GM23338 (cell line): ENCODE measurements around the gene FARP1. TPM values are rescaled to one million over a fixed set of nuclear protein-coding genes. Genes with fewer than 3 reads are reported as not detected.

Experiments
- ATAC-seq: fragments of 200-7000 bp; cut with Tn5 transposase; 3 replicates; pipeline ENCODE4 v1.9.1; 2020
- DNase-seq: peaks from one replicate; pipeline ENCODE4 v3.0.0-alpha.2; 2015; ENCODE audit warnings: low spot score
- H2AFZ ChIP-seq: fragments of 200-600 bp; sonication (generic); 2 replicates; pipeline ENCODE4 v1.8.0; 2016; ENCODE audit warnings: antibody characterized with exemption, mild to moderate bottlenecking, moderate library complexity
- H3F3A ChIP-seq: fragments of 200-600 bp; sonication (generic); replicated peaks from 2 replicates; pipeline ENCODE4 v1.8.0; 2017; ENCODE audit warnings: antibody characterized with exemption, mixed run types, low read depth
- H3K27ac ChIP-seq: fragments of 200-600 bp; sonication (generic); 2 replicates; pipeline ENCODE4 v1.6.1; 2016; ENCODE audit warnings: low read depth
- H3K27me3 ChIP-seq: fragments of 200-600 bp; sonication (generic); 2 replicates; pipeline ENCODE4 v1.8.0; 2016; ENCODE audit warnings: mild to moderate bottlenecking, mixed run types, moderate library complexity; ENCODE audit not compliant: insufficient read depth
- H3K36me3 ChIP-seq: fragments of 200-600 bp; sonication (generic); 2 replicates; pipeline ENCODE4 v1.8.0; 2016; ENCODE audit warnings: mild to moderate bottlenecking; ENCODE audit not compliant: insufficient read depth
- H3K4me1 ChIP-seq: fragments of 200-600 bp; sonication (generic); 2 replicates; pipeline ENCODE4 v1.8.0; 2016; ENCODE audit warnings: mild to moderate bottlenecking, moderate library complexity; ENCODE audit not compliant: insufficient read depth
- H3K4me2 ChIP-seq: fragments of 200-600 bp; sonication (generic); 2 replicates; pipeline ENCODE4 v1.7.1; 2017; ENCODE audit warnings: mixed run types
- H3K4me3 ChIP-seq: fragments of 200-600 bp; sonication (generic); 2 replicates; pipeline ENCODE4 v1.6.1; 2016; ENCODE audit warnings: mixed run types
- H3K79me2 ChIP-seq: fragments of 200-600 bp; sonication (generic); replicated peaks from 2 replicates; pipeline ENCODE4 v1.8.0; 2017; ENCODE audit warnings: mild to moderate bottlenecking; ENCODE audit not compliant: insufficient read depth
- H3K9me2 ChIP-seq: fragments of 200-600 bp; sonication (generic); 2 replicates; pipeline ENCODE4 v1.8.0; 2017; ENCODE audit not compliant: insufficient read depth
- H4K20me1 ChIP-seq: fragments of 200-600 bp; sonication (generic); replicated peaks from 2 replicates; pipeline ENCODE4 v1.8.0; 2017; ENCODE audit warnings: mild to moderate bottlenecking; ENCODE audit not compliant: insufficient read depth
- H3K27ac Mint-ChIP-seq: 2 replicates; pipeline ENCODE4 v1.8.0; 2020; ENCODE audit warnings: inconsistent platforms, mild to moderate bottlenecking, moderate library complexity, mixed read lengths
- H3K27me3 Mint-ChIP-seq: 3 replicates; pipeline ENCODE4 v1.8.0; 2022; ENCODE audit warnings: low read depth, mild to moderate bottlenecking, moderate library complexity, mixed read lengths, inconsistent platforms; ENCODE audit not compliant: insufficient read depth, poor library complexity
- H3K36me3 Mint-ChIP-seq: 3 replicates; pipeline ENCODE4 v1.8.0; 2021; ENCODE audit warnings: low read depth, mild to moderate bottlenecking, inconsistent platforms, moderate library complexity, mixed read lengths
- H3K4me1 Mint-ChIP-seq: 3 replicates; pipeline ENCODE4 v1.8.0; 2020; ENCODE audit warnings: mild to moderate bottlenecking, inconsistent platforms, mixed read lengths
- H3K4me3 Mint-ChIP-seq: 3 replicates; pipeline ENCODE4 v1.8.0; 2021; ENCODE audit warnings: moderate library complexity, mild to moderate bottlenecking, inconsistent platforms, mixed read lengths
- H3K9me3 Mint-ChIP-seq: 3 replicates; pipeline ENCODE4 v1.8.0; 2020; ENCODE audit warnings: moderate library complexity, mild to moderate bottlenecking, inconsistent platforms, mixed read lengths
- CREB1 ChIP-seq: fragments of 250-450 bp; sonication (Bioruptor Pico); IDR thresholded peaks from 2 replicates; pipeline ENCODE4 v1.5.0; 2020; ENCODE audit warnings: low read depth, mild to moderate bottlenecking, moderate library complexity
- CTCF ChIP-seq, 2 experiments: fragments of 200-600 bp in 1 of 2; sonication (generic) in 1 of 2; conservative IDR thresholded peaks; 2 replicates each; pipeline versions ENCODE4 v1.5.1 to v1.6.1; 2016 to 2017; ENCODE audit warnings: antibody characterized with exemption in 2 of 2, low read depth in 2 of 2, mild to moderate bottlenecking in 2 of 2, moderate library complexity in 1 of 2
- ETS1 ChIP-seq: IDR thresholded peaks from 2 replicates; pipeline ENCODE4 v1.6.1; 2016; ENCODE audit warnings: antibody characterized with exemption
- EZH2 ChIP-seq: fragments of 200-600 bp; sonication (generic); IDR thresholded peaks from one replicate; pipeline ENCODE4 v1.8.0; 2017; ENCODE audit warnings: antibody characterized with exemption, mild to moderate bottlenecking, low read depth; ENCODE audit not compliant: unreplicated experiment
- EZH2phosphoT487 ChIP-seq: fragments of 200-600 bp; sonication (generic); IDR thresholded peaks from one replicate; pipeline ENCODE4 v1.8.1; 2018; ENCODE audit warnings: antibody characterized with exemption; ENCODE audit not compliant: unreplicated experiment
- JUNB ChIP-seq: IDR thresholded peaks from one replicate; pipeline ENCODE4 v1.6.1; 2016; ENCODE audit warnings: antibody characterized with exemption; ENCODE audit not compliant: unreplicated experiment
- NANOG ChIP-seq: IDR thresholded peaks from 2 replicates; pipeline ENCODE4 v1.6.1; 2016; ENCODE audit warnings: antibody characterized with exemption, borderline replicate concordance
- POLR2AphosphoS5 ChIP-seq: IDR thresholded peaks from 2 replicates; pipeline ENCODE4 v1.6.1; 2016; ENCODE audit warnings: antibody characterized with exemption, low read depth
- REST ChIP-seq: IDR thresholded peaks from one replicate; pipeline ENCODE4 v1.6.1; 2018; ENCODE audit warnings: antibody characterized with exemption; ENCODE audit not compliant: unreplicated experiment
- STAT1 ChIP-seq: IDR thresholded peaks from one replicate; pipeline ENCODE4 v1.6.1; 2016; ENCODE audit warnings: antibody characterized with exemption; ENCODE audit not compliant: unreplicated experiment
- ZNF114 ChIP-seq: fragments of 250-450 bp; sonication (Bioruptor Pico); IDR thresholded peaks from 2 replicates; pipeline ENCODE4 v1.5.0; 2020; ENCODE audit warnings: mild to moderate bottlenecking, moderate library complexity
- ZNF331 ChIP-seq: fragments of 250-450 bp; sonication (Bioruptor Pico); IDR thresholded peaks from 2 replicates; pipeline ENCODE4 v1.5.0; 2020; ENCODE audit warnings: low read depth, mild to moderate bottlenecking, moderate library complexity
- ZNF462 ChIP-seq: fragments of 250-450 bp; sonication (Bioruptor Pico); IDR thresholded peaks from 2 replicates; pipeline ENCODE4 v1.5.0; 2020; ENCODE audit warnings: mild to moderate bottlenecking, moderate library complexity
- polyA plus RNA-seq: library from polyadenylated mRNA; unstranded; fragments of >200 nt; fragmentation: Nextera tagmentation; extraction: Ambion mirVana; gene quantifications from 2 replicates; pipeline ENCODE4 v1.2.1, GENCODE V29; 2016
- total RNA-seq: library from RNA; depleted of rRNA; stranded (reverse); fragments of >200 nt; shearing (Covaris generic); gene quantifications from 2 replicates; pipeline ENCODE4 v1.2.3, GENCODE V29; 2014

Gene FARP1
- total and polyA plus RNA-seq, 2 experiments from 2014 or later, result 53.6 to 82.5 TPM

- Mint-ChIP-seq H3K4me3 (no peak overlapping the region), H3K27ac (no peak overlapping the region), H3K36me3 (peaks cover 5% of the 10 kb centered on the region; the same call in 2 of the 3 replicates), H3K9me3 (peaks cover 10% of the 10 kb centered on the region), H3K27me3 (peaks cover 6% of the 10 kb centered on the region), H3K4me1 (no peaks in the 10 kb centered on the region; the same call in 2 of the 3 replicates)
- no peak for TF ChIP-seq EZH2
- no peak for TF ChIP-seq NANOG
- TF ChIP-seq CTCF (conservative IDR thresholded peaks at IDR 0.05; ENCODE audit: low read depth in 2 of 2), result no peak
- no peak for TF ChIP-seq REST
- TF ChIP-seq ZNF462 (CRISPR knock-in tag), result no peak
- no peak for TF ChIP-seq JUNB
- TF ChIP-seq ETS1, result no peak
- no peak for TF ChIP-seq EZH2phosphoT487
- no peak for TF ChIP-seq CREB1 (CRISPR knock-in tag)
- TF ChIP-seq POLR2AphosphoS5, result no peak
- no peak for TF ChIP-seq ZNF331
- no peak for TF ChIP-seq ZNF114 (CRISPR knock-in tag)
- TF ChIP-seq STAT1, result no peak
- no peaks in the 10 kb centered on the region for H3K27me3 ChIP-seq
- no peaks in the 10 kb centered on the region for H4K20me1 ChIP-seq
- no peak overlapping the region for H3K4me3 ChIP-seq
- DNase-seq (no peak), ATAC-seq (no peak)
- H3K4me2 ChIP-seq, result no peak overlapping the region
- no peaks in the 10 kb centered on the region for H3K4me1 ChIP-seq
- H3K27ac ChIP-seq, result no peak overlapping the region
- H3F3A ChIP-seq, result no peaks in the 10 kb centered on the region
- 0 out of 2 replicates have a peak, but pooled peaks cover under 1% of the 10 kb centered on the region for H3K9me2 ChIP-seq
- no peak overlapping the region for H2AFZ ChIP-seq
- H3K36me3 ChIP-seq, result no peaks in the 10 kb centered on the region
- no peaks in the 10 kb centered on the region for H3K79me2 ChIP-seq
Measured at GRCh38 chr13:98110749-98111148, 32.1 kb upstream of the FARP1 start.
